Fibroblast of skin of right quadriceps (primary cell): ENCODE results near the gene SRRD.
A peak's percentile ranks its signal among the peaks of the same experiment; 100 is the strongest.
"Not testable (repeated sequence)": the region's sequence is repeated elsewhere in the genome, so short reads cannot be mapped to it uniquely, and the experiment has no call there.

Source experiments
- DNase-seq: peaks from one replicate; pipeline ENCODE4 v3.0.0-alpha.2; 2013

SRRD gene, protein sequence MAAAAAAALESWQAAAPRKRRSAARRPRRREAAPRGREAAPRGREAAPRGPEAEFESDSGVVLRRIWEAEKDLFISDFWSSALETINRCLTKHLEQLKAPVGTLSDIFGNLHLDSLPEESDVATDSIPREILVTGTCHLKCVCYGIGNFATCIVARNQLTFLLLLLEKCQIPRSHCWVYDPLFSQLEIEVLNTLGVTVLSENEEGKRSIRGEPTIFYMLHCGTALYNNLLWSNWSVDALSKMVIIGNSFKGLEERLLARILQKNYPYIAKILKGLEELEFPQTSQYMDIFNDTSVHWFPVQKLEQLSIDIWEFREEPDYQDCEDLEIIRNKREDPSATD

DNA sequence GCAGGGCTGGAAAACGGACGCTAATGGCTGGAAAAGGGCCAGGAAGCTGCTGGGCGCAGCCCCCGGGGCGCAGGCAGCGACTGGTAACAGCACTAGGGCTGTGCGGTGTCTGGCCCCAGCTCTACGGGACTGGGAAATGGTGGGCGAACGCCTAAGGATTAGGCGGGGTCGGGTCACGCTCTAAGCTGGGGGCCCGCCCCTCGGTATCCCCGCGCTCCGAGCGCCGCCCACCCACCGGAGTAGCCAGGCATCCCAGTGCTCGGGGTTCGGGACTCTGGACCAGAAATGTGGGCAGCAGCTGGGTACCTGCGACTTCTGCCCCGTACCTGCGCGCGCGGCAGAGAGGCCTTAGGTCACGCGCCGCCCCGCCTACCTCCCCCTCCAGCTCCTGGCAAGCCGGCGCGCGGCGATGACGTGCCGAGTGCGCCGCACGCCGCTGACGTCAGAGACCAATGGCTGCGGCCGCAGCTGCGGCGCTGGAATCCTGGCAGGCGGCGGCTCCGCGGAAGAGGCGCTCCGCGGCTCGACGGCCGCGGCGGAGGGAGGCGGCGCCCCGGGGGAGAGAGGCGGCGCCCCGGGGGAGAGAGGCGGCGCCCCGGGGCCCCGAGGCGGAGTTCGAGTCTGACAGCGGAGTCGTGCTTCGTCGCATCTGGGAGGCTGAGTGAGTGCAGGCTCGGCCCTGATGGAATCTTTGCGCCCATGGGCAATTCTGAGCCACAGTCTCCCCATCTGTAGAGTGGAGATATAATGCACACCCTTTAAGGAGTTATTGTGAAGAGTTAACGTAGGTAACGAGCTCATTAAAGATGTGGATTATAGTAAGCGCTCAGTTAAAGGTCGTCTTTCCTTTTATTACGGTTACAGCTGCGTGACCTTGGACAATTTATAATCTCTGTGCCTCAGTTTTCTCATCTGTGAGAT, at the start of gene SRRD, which contains the start of gene HPS4:
Gene SRRD, plus strand, starts transcription at position 439 of the 921 bp plus-strand sequence. Its CDS starts 14 bp downstream, at position 453.
Gene HPS4, minus strand, starts transcription at position 345 of the 921 bp plus-strand sequence. CDS start 2,021 bp downstream, outside the sequence.
- DNase-seq, result peak; percentile 88

DNA sequence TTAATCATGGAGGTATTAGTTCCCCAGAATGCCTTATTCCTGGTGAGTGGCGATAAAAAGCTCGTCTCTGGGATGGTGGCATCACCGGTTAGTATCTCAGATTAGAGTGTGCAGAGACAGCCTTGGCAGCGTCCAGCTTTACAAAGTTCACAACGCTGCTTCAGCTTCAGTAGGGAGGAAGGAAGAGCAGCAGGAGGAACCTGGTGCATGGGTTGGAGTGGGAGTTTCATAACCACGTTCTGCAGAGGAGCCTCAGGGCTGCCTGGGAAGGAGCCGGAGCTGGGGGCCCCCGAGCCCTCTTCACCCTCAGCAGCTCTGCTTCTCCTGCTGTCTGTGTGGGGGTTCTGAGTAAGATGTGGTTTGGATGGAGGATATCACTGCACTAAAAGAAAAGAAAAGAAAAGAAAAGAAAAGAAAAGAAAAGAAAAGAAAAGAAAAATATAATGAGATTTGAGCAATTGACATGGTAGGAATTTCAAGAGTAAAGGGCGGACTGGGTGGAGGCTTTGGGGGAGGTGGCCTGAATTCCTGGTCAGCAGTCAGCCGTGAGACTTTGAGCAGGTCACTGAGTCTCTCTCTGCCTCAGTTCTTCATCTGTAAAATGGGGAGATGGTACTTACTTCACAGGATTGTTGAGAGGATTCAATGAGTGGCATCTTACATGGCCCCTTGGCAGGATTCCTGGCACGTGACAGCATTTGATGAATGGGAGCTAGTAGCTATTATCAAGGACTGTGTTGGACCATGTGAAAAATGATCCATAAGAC, 48.2 kb upstream of the SRRD start:
- DNase-seq, result no peak

DNA sequence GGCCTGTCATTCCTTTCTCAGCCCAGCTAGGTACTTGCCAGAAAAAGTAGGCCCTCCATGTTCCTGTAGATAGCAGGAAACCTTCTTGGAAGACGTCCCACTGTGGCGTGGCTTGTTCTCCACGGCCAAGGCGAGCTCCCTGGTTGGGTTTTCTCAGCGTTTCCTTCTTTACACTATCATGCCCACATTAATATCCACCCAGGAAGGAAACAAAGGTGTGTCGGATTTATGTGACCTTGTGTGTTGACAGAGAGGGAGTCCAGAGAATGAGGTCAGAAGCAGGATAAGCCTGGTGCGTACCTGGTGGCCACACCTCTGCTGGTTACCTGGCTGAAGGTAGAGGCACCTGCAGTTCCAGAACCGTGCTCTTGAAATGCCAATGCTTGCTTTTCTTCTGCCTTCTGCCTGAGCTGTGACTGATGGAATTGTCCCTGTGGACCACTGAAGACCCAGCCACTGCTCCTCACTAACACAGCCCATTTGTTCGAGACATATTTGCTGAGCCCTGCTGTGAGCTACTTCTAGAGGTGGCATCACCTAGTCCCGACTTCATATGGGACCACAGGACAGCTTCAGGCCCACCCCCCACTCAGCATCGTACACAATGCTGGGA, 46.7 kb upstream of the SRRD start:
- DNase-seq, result no peak

DNA sequence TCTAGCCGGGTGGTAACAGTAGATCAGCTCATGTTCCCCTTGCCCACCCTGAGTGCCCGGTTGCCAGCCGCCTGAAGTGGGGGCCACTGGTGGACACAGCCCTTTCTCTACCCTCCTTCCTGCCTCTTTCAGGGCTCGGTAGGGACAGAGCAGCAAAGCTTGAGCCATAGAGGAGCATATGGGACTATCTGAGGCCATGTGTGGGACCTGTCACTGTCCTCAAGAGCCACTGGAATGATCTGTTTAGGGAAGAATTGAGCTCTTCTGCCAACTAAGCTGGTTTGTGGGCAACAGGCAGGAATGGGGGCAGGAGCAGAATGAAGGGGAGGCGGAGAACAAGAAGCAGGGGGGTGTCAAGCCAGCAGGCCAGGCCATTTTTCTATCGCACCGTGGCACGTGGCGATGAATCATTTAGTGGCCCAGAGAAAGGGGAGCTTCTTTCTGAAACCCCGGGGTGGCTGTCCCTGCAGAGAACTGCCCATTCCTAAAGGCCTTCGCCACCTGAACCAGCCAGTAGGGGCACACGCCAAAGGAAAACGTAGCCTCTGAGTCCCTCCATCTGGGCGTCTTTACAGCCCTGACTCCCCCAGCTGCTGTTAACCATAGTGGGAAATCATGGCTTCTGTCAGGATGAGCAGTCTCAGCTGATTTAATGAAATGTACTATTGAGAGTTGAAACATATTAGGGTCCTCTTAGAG, 45.8 kb upstream of the SRRD start:
- DNase-seq, result no peak

DNA sequence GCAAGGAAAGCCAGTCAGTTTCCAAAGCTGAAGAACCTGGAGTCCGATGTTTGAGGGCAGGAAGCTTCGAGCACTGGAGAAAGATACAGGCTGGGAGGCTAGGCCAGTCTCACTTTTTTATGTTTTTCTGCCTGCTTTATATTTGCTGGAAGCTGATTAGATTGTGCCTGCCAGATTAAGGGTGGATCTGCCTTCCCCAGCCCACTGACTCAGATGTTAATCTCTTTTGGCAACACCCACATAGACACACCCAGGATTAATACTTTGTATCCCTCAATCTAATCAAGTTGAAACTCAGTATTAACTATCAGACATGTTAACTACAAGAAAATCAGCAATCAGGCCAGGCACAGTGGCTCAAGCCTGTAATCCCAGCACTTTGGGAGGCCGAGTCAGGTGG, 44.9 kb upstream of the SRRD start:
- DNase-seq, result not testable (repeated sequence)

DNA sequence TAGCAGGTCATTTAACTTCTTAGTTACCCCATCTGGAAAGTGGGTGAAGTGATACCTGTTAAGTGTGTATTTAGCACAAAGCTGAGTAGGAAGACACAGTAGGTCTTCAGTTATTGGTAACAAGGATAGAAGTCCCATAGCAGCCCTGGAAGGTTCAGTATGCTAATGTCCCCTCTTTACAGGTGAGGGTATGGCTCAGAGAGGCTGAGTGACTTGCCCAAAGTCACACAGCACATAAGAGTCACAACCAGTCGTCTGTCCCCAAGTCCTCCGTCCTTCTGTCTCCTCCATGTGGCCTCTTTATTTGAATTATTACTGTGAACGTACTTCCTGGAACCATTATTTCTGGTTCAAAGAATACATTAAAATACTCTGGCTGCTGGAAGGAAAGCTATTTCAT, 44.1 kb upstream of the SRRD start:
- DNase-seq, result no peak

DNA sequence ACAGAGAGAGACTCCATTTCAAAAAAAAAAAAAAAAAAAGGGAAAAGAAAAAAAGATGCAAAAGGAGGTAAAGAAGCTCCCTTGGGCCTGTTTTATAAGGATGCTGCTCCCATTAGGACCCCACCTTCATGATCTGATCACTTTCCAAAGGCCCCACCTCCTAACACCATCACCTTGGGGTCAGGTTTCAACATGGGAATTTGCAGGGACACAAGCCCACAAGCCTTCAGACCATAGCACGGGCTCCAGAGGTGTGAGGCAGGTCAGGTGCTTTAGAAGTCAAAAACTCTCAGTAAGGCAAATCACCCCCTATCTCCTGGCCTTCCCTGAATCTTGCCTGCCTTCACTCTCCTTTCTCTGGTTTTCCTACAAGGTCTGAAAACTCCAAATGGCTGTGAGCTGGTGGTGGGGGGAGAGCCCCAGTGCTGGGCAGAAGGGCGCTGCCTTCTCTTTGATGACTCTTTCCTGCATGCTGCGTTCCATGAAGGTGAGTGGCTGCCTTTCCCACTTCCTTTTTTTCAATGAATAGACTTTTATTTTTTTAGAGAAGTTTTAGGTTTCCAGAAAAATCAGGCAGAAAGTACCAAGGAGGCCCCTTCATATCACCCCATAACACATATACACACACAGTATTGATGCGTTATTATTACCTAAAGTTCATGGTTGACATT, 41.5 kb upstream of the SRRD start:
- no peak for DNase-seq

DNA sequence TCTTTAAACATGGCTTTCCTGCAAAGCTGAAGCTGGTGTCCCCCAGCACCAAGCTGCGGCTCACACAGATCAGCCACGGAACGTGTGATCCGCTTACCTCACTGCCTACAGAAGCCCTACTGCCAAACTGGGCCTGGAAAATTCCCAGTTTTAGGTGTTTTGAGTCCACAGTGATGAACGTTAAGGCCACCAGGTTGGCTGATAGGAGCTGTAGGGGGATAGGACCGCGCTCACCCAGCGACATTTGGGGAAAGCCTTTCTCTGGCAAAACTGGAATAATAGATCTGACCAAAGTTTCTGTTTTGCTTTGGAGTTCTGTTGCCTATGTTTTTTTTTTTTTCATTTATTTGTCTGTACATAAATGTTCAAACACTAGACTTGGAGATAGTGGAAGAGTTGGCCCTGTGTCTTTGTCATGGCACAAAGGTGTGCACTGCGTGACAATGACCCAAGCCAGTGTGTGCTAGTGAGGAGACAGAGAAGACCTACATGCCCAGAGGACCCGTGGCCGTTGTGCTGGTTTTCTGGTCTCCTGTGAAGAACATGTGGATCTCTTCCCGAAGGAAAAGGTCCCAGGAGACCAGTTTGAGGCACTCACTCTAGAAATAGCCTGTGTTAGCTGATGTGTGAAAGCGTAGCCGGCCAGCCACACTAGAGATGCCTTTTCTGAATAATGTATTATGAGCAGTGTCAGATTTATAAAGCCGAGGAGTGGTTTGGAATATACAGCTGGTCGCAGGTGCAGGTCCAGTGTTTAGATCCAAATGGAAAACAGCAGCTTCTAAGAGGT, 39.6 kb upstream of the SRRD start:
- DNase-seq, result no peak

DNA sequence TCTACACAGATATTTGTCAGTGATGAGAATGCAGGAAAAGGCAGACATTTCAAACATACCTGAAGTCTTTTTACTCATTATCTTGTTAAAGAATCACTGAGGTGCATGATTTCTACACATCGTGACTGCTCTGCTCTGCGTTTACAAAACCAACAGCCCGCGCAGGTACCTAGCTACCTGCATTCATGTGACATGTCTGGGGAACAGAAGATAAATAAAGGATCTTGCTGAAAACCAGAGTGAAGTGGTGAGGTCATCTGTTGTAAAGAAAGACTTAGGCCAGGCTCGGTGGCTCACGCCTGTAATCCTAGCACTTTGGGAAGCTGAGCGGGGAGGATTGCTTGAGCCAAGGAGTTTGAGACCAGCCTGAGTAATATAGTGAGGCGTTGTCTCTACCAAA, 38.9 kb upstream of the SRRD start:
- no peak for DNase-seq

DNA sequence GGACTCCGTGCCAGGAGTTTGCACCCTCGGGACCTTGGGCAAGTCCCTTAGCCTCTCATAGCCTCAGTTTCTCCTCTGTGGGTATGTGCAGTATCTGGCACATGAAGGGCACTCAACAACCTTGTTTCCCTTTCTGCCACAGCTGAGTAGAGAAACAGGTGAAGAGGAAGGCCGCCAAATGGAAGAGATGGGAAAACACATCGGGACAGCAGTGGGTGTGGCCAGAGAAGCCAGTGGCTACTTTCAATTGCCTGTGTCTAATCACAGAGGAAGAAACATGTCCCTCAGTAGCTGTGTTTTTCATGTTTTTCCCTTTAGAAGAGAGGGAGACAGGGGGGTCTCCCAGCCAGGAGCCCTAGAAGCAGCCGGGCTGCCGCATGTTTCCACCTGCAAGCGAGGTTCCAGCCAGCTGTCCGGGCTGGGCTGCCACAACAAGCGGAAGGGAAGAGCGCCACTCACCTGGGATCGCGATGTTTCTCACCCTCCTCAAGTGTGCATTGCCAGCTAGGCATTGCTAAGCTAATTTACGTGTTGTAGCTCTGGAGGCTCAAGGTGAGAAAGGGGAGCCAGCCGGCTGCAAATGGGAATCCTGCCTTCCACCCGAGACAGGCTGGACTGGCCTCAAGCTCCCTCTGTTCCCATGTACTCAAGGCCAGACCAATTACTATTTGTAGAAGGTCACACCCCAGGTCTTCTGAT, 38.0 kb upstream of the SRRD start:
- DNase-seq, result no peak

DNA sequence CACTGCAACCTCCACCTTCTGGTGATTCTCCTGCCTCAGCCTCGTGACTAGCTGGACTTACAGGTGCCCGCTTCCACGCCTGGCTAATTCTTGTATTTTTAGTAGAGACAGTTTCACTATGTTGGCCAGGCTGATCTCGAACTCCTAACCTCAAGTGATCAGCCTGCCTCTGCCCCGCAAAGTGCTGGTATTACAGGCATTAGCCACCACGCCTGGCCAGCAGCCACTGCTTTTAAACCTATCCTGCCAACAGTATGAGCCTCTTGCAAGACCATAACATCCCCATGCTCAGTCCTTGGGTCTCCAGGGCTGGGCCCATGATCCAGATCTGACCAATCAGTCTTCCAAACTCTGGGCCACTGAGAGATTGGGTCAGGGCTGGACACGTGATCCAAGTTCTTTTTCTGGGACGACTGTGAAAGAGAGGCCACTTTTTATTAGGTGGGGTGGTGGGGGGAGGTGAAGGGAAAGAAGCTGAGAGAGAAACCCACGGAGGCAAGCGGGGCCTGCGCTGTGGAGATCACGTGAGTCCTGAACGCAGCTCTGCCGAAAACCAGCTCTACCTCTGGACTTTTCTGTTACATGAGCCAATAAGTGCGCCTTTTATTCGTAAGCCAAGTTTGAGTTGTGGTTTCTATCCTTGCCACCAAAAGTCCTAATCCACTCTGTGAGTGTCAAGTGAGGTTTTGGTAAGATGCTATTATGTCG, 36.7 kb upstream of the SRRD start:
- no peak for DNase-seq

DNA sequence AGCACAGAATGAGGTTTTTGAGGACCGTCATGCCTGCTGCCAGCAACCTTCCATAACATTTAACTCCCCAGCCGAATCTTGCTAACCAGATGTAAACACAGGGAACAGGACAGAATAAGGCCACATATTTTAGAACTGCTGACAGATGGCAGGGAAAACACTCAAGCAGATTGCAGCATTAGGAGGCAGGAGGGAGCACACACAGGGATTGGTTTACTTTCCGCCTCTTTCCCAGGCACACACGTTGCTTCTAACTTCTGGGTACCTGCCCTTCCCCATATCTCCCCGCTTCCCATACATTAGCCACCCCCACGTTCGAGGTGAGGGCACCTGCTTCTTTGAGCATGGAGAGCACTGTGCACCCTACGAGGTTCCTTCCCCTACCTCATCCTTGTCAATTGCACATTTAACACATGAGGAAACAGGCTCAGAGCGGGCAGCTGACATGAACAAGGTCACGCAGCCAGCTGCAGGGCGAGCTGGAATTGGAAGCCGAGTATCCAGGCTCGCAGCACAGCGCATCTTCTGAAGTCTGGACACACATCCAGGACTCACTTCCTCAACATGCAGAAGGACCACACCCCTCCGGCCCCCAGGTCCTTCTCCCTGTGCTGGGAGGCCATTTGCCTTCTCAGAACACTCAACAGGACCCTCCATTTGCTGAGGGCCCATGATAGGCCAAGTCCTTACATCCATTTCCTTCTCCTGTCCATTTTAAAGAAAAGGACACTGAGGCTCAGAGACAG, 35.9 kb upstream of the SRRD start:
- DNase-seq, result no peak

DNA sequence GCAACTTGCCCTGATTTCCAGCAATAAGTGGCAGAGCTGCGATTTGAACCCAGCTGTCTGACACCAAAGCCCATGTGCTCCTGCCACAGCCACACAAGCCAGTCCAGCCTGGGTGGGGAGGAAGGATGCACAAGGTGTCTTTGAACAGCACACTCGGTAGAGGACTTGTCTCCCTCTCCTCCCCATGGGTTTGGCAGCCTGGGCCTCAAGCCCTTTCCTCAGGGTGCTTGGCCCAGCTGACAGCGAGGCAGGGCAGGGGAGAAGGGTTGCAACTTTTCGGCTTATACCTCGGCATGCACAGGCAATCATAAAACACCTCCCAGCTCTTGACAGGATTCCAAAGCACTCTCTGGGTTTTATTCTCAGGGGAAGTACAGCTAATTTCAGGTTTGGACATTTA, 35.3 kb upstream of the SRRD start:
- DNase-seq, result no peak

DNA sequence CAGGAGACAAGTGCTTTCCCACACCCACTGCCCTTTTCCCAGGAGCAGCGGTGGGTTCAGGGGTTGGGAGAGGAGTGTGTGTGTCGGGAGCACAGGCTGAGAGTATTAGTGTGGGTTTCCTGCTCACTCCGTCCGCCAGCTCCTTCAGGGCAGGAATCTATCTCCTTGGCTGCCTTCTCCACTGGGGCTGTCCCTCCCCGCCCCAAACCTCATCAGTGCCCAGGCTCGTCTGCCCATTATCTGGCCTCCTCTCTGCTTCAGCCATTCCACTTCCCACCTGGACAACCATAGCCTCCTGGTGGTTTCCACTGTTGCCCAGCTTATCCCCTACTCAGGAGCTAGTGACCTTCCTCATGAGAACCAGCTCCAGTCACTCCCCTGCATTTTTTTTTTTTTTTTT, 34.7 kb upstream of the SRRD start:
- no peak for DNase-seq

DNA sequence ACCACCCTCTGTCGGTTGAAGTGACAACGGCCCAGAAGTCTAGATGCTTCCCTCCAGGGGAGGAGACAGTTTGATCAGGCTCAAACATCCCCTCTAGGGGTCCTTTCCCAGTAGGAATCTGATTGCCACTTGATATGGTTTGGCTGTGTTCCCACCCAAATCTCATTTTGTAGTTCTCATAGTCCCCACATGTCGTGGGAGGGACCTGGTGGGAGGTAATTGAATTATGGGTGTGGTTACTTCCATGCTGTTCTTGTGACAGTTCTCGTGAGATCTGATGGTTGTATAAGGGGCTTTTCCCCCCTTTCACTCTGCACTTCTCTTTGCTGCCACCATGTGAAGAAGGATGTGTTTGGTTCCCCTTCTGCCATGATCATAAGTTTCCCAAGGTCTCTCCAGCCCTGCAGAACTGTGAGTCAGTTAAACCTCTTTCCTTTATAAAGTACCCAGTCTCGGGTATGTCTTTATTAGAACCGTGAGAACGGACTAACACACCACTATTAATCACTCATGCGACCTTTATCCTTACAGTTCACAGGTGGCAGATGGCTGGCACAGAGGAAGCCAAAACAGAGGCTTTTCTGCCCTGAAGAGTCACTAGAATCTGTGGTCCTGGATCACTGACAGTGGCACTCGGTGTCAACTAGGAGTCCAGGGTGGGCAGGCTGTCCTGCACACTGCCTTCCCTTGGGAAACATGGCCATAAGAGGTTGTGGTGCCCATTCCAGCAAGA, 33.1 kb upstream of the SRRD start:
- DNase-seq, result no peak

DNA sequence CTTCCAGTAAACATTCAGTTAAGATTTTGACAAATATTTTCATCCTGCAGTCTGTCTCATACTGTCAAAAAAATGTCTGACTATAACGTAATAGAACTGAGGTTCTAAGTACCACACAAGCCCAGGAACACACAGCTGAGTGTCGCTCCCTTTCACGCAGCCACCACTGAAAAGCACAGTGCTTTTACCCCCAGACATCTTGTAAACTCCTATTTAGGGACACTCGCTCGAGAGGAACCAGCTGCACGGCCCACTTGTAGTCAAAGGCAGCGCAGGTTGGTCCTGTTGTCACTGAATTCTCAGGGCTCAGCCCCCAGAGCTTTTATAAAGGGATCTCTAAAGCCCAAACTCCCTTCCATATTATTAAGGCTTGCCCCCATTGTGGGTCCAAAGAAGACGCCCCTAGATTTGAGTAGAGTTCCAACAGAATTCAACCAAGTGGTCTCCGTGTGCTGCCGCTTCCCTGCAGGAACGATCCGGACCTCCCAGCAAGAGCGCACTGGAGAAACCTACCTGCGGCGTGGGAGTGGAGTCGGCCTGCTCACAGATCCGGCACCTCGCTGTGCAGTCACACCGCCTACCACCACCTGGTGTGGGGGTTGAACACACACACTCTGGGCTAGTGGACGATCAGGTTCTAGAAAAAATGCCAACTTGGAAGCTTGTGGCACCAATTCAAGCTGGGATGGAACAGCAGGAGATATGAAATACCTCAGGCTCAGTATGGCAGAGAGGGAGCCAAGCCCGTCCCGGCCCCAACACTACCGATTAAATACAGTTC, 31.3 kb upstream of the SRRD start:
- no peak for DNase-seq

DNA sequence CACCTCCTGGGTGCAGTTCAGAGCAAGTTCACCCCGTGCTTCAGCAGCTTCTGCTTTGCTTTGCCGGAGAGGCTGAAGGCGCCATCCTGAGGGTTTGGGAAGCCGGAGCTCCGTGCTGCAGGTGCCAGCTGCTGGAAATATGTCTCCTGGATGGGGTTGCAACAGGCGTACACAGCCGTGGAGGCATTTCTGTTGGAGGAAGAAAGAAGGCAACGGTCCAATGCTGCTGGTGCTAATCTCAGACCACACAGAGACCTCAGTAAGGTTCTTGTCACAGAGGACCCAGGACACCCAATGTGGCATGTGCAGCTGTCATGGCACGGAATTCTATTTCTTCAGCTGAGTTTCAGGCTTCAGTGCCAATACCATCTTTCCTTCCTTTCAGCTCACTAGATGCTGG, 30.5 kb upstream of the SRRD start:
- no peak for DNase-seq
